AG04450 (cell line): Measurements from ENCODE around the gene METTL25. TPM values are rescaled to one million over a fixed set of nuclear protein-coding genes. Genes with fewer than 3 reads are reported as not detected.

Experiments
- CTCF ChIA-PET: fragments of 300-600, 350-600 bp; formaldehyde crosslinking; extraction: SDS; loops from one replicate; lab custom pipeline; 2022; ENCODE audit warnings: antibody characterized with exemption, inconsistent platforms; lab: Charles Lee
- POLR2A ChIA-PET: fragments of 350-600 bp; formaldehyde crosslinking; extraction: SDS; loops from one replicate; lab custom pipeline; 2021; ENCODE audit warnings: antibody characterized with exemption, inconsistent platforms; lab: Yijun Ruan, JAX
- DNase-seq: peaks from one replicate; pipeline ENCODE4 v3.0.0-alpha.2; 2011; ENCODE audit warnings: low read depth, low spot score
- H3K27ac ChIP-seq: one replicate; pipeline ENCODE4 v1.5.1; 2012; ENCODE audit warnings: low read depth, low read length, control low read depth
- H3K27me3 ChIP-seq: one replicate; pipeline ENCODE4 v1.6.0; 2012; ENCODE audit warnings: low read length; ENCODE audit not compliant: control insufficient read depth, insufficient read depth
- H3K4me3 ChIP-seq: 2 replicates; pipeline ENCODE4 v1.5.1; 2011; ENCODE audit warnings: mild to moderate bottlenecking, low read depth, low read length, control low read depth
- H3K9me3 ChIP-seq: 2 replicates; pipeline ENCODE4 v1.5.1; 2012; ENCODE audit warnings: low read length; ENCODE audit not compliant: control insufficient read depth, insufficient read depth
- polyA plus RNA-seq: library from polyadenylated mRNA; depleted of rRNA; stranded (reverse); fragments of >200 nt; gene quantifications from 2 replicates; pipeline ENCODE4 v1.2.3, GENCODE V29; 2011
- TF ChIP-seq, protein P1 (sequence below): IDR thresholded peaks from 2 replicates; pipeline ENCODE4 v1.5.1; 2011; ENCODE audit warnings: low read depth, low read length, control low read depth, inconsistent platforms

METTL25 gene
- polyA plus RNA-seq, 1 experiment = 7.9 TPM

DNA sequence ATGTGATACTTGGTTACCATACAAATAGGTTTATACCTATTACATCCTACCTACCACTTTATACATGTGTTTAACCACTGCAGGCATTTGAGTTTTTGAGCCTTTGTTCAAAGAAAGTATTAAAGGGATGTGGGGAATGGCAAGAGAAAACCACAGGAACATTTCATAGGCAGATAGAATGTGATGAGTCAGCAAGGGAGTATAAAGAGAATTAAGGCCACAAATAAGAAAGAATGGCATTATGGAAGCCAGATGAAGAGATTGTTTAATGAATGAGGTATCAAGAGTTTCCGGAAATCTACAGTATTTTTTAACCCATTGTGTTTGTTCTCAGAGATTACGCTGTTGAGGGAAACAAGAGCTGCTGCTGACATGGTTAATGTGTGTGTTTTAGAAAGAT is 66.9 kb downstream of the METTL25 start:
- H3K4me3 ChIP-seq = no peak overlapping the region
- H3K27ac ChIP-seq = no peak overlapping the region
- H3K9me3 ChIP-seq = no peaks in the 10 kb centered on the region
- no peaks in the 10 kb centered on the region for H3K27me3 ChIP-seq
- ChIA-PET CTCF (interaction anchor here (0.8 kb wide), 2 partner anchors 11 to 41 kb away, joined by 3 read pairs; no protein-coding TSS in a partner anchor), POLR2A (no interaction called here)
- TF ChIP-seq, protein P1, sequence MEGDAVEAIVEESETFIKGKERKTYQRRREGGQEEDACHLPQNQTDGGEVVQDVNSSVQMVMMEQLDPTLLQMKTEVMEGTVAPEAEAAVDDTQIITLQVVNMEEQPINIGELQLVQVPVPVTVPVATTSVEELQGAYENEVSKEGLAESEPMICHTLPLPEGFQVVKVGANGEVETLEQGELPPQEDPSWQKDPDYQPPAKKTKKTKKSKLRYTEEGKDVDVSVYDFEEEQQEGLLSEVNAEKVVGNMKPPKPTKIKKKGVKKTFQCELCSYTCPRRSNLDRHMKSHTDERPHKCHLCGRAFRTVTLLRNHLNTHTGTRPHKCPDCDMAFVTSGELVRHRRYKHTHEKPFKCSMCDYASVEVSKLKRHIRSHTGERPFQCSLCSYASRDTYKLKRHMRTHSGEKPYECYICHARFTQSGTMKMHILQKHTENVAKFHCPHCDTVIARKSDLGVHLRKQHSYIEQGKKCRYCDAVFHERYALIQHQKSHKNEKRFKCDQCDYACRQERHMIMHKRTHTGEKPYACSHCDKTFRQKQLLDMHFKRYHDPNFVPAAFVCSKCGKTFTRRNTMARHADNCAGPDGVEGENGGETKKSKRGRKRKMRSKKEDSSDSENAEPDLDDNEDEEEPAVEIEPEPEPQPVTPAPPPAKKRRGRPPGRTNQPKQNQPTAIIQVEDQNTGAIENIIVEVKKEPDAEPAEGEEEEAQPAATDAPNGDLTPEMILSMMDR = no peak
- no peak for DNase-seq

DNA sequence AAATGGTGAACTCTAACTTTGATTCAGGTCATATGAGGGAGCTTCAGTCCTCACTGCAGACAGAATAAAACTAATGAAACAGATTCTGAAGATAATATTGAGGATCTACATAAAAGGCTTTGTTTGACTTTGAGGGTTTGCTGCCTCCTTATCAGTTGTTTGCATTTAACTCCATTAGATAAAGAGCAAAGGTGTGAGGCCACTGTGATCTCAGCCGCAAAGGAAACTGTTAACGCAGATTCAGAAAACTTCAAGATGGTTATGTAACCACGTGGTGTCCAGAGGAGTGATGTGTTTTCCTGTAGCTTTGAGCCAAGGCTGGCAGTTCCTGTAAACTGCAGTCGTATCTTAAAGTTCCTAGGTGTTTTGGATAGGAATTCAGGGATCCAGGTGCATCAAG is 67.8 kb downstream of the METTL25 start:
- CTCF ChIA-PET = interaction anchor here (0.8 kb wide), 2 partner anchors 12 to 41 kb away, joined by 3 read pairs; no protein-coding TSS in a partner anchor
- Histone ChIP-seq H3K4me3 (no peak overlapping the region), H3K27ac (no peak overlapping the region), H3K27me3 (no peaks in the 10 kb centered on the region), H3K9me3 (no peaks in the 10 kb centered on the region)
- POLR2A ChIA-PET = no interaction called here
- DNase-seq = no peak
- TF ChIP-seq, protein P1 = no peak

DNA sequence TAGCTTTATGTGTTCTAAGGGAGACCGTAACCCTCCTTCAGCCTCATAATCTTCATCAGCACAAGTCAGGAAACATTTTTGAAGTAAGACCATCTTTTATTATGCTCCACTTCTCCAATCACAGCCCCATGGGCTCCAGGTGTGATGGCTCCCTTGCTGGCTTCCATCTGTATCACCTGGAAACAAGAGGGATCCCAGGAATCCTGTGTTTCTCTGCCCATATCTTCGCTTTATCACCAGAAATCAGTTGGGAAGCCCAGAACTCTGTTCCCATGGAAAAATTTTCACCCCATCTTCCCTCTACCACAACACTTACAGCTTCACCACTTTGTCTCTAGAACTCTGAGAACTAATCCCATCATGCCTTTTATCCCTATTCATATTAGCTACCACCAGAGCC is 68.3 kb downstream of the METTL25 start:
- Histone ChIP-seq H3K9me3 (no peaks in the 10 kb centered on the region), H3K4me3 (no peak overlapping the region), H3K27me3 (no peaks in the 10 kb centered on the region), H3K27ac (no peak overlapping the region)
- CTCF ChIA-PET = interaction anchor here (0.5 kb wide), 1 partner anchor 398 kb away, joined by 4 read pairs; no protein-coding TSS in a partner anchor
- POLR2A ChIA-PET = no interaction called here
- TF ChIP-seq, protein P1 = no peak
- DNase-seq = no peak

DNA sequence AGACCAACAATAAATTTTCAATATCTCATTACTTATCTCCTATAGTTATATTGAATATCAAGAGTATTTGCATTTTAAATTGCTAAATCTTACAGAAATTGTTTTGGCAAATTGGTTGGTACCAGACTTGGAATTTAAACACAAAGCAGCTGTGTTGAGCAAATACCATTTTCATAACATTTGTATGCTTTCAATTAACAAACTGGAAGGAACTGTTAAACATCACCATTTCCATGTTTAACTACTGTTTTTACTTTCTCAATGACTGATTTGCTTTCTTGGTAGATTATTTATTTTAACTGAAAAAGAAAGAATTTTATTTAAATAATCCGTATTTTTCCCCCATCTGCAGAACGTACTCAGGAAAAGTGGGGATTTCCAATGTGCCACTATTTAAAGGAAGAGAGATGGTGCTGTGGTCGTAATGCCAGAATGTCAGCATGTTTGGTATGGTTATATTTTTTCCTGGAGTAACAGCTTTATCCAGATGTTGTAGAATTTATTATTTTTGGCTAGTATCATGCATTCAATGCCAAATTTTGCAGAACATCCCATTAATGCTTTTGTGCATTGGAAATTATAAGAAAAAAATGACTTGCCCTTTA is 72.3 kb downstream of the METTL25 start:
- Histone ChIP-seq H3K27ac (no peak overlapping the region), H3K4me3 (no peak overlapping the region), H3K9me3 (no peaks in the 10 kb centered on the region), H3K27me3 (no peaks in the 10 kb centered on the region)
- DNase-seq = peak; percentile 27
- TF ChIP-seq, protein P1 = no peak
- POLR2A ChIA-PET = no interaction called here
- CTCF ChIA-PET = interaction anchor here (1.3 kb wide), 1 partner anchor 72 kb away, joined by 3 read pairs; the partner anchor contains the start of genes CCDC59 and METTL25

DNA sequence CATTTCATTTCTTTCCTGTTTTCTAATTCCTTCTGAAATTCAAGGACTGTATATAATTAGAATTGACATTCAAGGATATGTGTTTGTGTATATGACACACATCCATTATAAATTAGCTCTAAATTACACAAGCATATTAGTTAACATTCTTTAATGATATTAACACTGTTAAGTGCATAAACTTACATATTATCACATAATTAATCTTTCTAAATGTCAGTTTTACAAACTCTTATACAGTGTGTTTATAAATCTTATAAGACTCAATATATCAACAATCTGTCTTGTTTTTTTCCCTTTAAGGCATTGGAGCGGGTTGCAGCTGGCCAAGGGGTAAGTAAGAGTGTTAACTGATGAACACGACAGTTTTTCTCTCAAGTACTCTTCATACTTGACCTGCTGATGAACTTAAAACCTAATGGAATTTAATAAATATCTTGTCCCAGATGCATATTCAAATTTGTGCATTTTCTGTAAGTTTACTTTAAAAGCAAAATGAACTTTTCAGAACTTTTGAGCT is 76.1 kb downstream of the METTL25 start:
- ChIA-PET POLR2A (interaction anchor here (1.2 kb wide), 1 partner anchor 50 kb away, joined by 3 read pairs; no protein-coding TSS in a partner anchor), CTCF (interaction anchor here (1.1 to 2.4 kb wide), 3 partner anchors 10 to 251 kb away, joined by 3 to 9 read pairs (median 3); partner anchors contain the start of genes CCDC59 and METTL25)
- no peaks in the 10 kb centered on the region for H3K9me3 ChIP-seq
- no peak overlapping the region for H3K4me3 ChIP-seq
- TF ChIP-seq, protein P1 = no peak
- no peaks in the 10 kb centered on the region for H3K27me3 ChIP-seq
- DNase-seq = no peak
- H3K27ac ChIP-seq = no peak overlapping the region
